GM21529 (cell line): ENCODE data around the gene TMEM229B.

Source experiments
- ATAC-seq: cut with Tn5 transposase; IDR thresholded peaks from one replicate; pipeline ENCODE4 v1.9.1; 2021; ENCODE audit not compliant: unreplicated experiment

Gene TMEM229B

GRCh38 chr14:67490196-67490595 lies 1.7 kb upstream of the TMEM229B start:
- ATAC-seq: no peak

- ATAC-seq: no peak
Observed at GRCh38 chr14:67487332-67487731, 1.2 kb downstream of the TMEM229B start.

- ATAC-seq: no peak
Observed at GRCh38 chr14:67486890-67487289, 1.6 kb downstream of the TMEM229B start.

- no peak for ATAC-seq
Observed at GRCh38 chr14:67485501-67486095, 2.9 kb downstream of the TMEM229B start.

- ATAC-seq: no peak
Observed at GRCh38 chr14:67483579-67484285, 4.8 kb downstream of the TMEM229B start.

- no peak for ATAC-seq
Observed at GRCh38 chr14:67482231-67483164, 6.0 kb downstream of the TMEM229B start.

- no peak for ATAC-seq
Observed at GRCh38 chr14:67480011-67480410, 8.5 kb downstream of the TMEM229B start.

GRCh38 chr14:67478800-67479084 lies 9.8 kb downstream of the TMEM229B start:
- ATAC-seq: no peak

- no peak for ATAC-seq
Observed at GRCh38 chr14:67477926-67478799, 10.4 kb downstream of the TMEM229B start.

GRCh38 chr14:67474366-67474765 lies 14.2 kb downstream of the TMEM229B start:
- ATAC-seq: no peak

GRCh38 chr14:67473290-67474082 lies 15.0 kb downstream of the TMEM229B start:
- ATAC-seq: no peak

GRCh38 chr14:67472726-67473125 lies 15.8 kb downstream of the TMEM229B start:
- no peak for ATAC-seq

- ATAC-seq: no peak
Observed at GRCh38 chr14:67469954-67470353, 18.6 kb downstream of the TMEM229B start.

GRCh38 chr14:67468378-67468730 lies 20.2 kb downstream of the TMEM229B start:
- ATAC-seq: no peak

GRCh38 chr14:67467134-67467533 lies 21.4 kb downstream of the TMEM229B start:
- no peak for ATAC-seq

GRCh38 chr14:67464879-67465278 lies 23.6 kb downstream of the TMEM229B start:
- ATAC-seq: no peak

GRCh38 chr14:67464377-67464776 lies 24.1 kb downstream of the TMEM229B start:
- no peak for ATAC-seq

GRCh38 chr14:67463900-67464299 lies 24.6 kb downstream of the TMEM229B start:
- ATAC-seq: no peak

GRCh38 chr14:67461996-67462395 lies 26.5 kb downstream of the TMEM229B start:
- ATAC-seq: no peak

- no peak for ATAC-seq
Observed at GRCh38 chr14:67461341-67461985, 27.1 kb downstream of the TMEM229B start.
